Stimulated activated CD4-positive, alpha-beta T cell treated with anti-CD3 and anti-CD28 coated beads, TNF-alpha, amount 100 ng/mL, for 48 hours (primary cell): ENCODE measurements around the gene MSANTD1.

ENCODE experiments used
- DNase-seq, 3 donors: peaks; one replicate each; pipeline ENCODE4 v3.0.0-alpha.2; 2020; ENCODE audit warnings: low read depth in 3 of 3

The MSANTD1 gene

GRCh38 chr4:3215733-3216132 lies 33.2 kb upstream of the MSANTD1 start:
- DNase-seq: no peak

- no peak for DNase-seq
Observed at GRCh38 chr4:3217266-3217665, 31.7 kb upstream of the MSANTD1 start.

- no peak for DNase-seq
Observed at GRCh38 chr4:3217771-3218170, 31.2 kb upstream of the MSANTD1 start.

GRCh38 chr4:3218824-3219760 lies 29.9 kb upstream of the MSANTD1 start:
- no peak for DNase-seq

- DNase-seq: no peak
Observed at GRCh38 chr4:3219761-3220475, 29.0 kb upstream of the MSANTD1 start.

- no peak for DNase-seq
Observed at GRCh38 chr4:3220476-3221183, 28.3 kb upstream of the MSANTD1 start.

- DNase-seq: no peak
Observed at GRCh38 chr4:3221184-3221494, 27.8 kb upstream of the MSANTD1 start.

- no peak for DNase-seq
Observed at GRCh38 chr4:3221996-3222395, 27.0 kb upstream of the MSANTD1 start.

- DNase-seq: no peak
Observed at GRCh38 chr4:3223346-3223745, 25.6 kb upstream of the MSANTD1 start.

GRCh38 chr4:3223956-3224748 lies 24.8 kb upstream of the MSANTD1 start:
- no peak for DNase-seq

- DNase-seq: no peak
Observed at GRCh38 chr4:3225071-3225850, 23.7 kb upstream of the MSANTD1 start.

- no peak for DNase-seq
Observed at GRCh38 chr4:3225936-3226335, 23.0 kb upstream of the MSANTD1 start.

GRCh38 chr4:3226467-3226866 lies 22.5 kb upstream of the MSANTD1 start:
- DNase-seq: no peak

GRCh38 chr4:3226944-3227343 lies 22.0 kb upstream of the MSANTD1 start:
- no peak for DNase-seq

GRCh38 chr4:3227878-3228675 lies 20.9 kb upstream of the MSANTD1 start:
- no peak for DNase-seq

GRCh38 chr4:3228881-3229280 lies 20.1 kb upstream of the MSANTD1 start:
- DNase-seq: no peak

- no peak for DNase-seq
Observed at GRCh38 chr4:3229328-3229727, 19.6 kb upstream of the MSANTD1 start.

GRCh38 chr4:3229964-3230363 lies 19.0 kb upstream of the MSANTD1 start:
- DNase-seq: no peak

GRCh38 chr4:3231471-3231870 lies 17.5 kb upstream of the MSANTD1 start:
- no peak for DNase-seq

GRCh38 chr4:3232001-3232400 lies 17.0 kb upstream of the MSANTD1 start:
- no peak for DNase-seq
